ENCODE measurements around the gene XPO4.

Gene XPO4

GRCh38 chr13:20812890-20813289 lies 89.7 kb downstream of the XPO4 start:
- no peak for DNase-seq (ENCODE audit: low read depth in 1 of 2, low spot score in 1 of 2)
- Histone ChIP-seq H3K4me3 (replicated peaks; ENCODE audit: insufficient read depth, low read length) (no peak overlapping the region), H3K27ac (replicated peaks) (no peak overlapping the region), H3K27me3 (ENCODE audit: insufficient read depth, poor library complexity, severe bottlenecking) (no peaks in the 10 kb centered on the region)
- TF ChIP-seq POLR2AphosphoS5 (IDR thresholded peaks at IDR 0.05; ENCODE audit: low read depth) (no peak), REST (IDR thresholded peaks at IDR 0.05; ENCODE audit: insufficient replicate concordance, low read depth) (no peak), CTCF (IDR thresholded peaks at IDR 0.05; ENCODE audit: insufficient read depth, low read length) (no peak), GABPA (IDR thresholded peaks at IDR 0.05; ENCODE audit: low read depth) (no peak), SPI1 (IDR thresholded peaks at IDR 0.05; ENCODE audit: borderline replicate concordance, low read depth) (no peak)

GRCh38 chr13:20810808-20811207 lies 91.7 kb downstream of the XPO4 start:
- TF ChIP-seq SPI1 (IDR thresholded peaks at IDR 0.05; ENCODE audit: borderline replicate concordance, low read depth) (no peak), POLR2AphosphoS5 (IDR thresholded peaks at IDR 0.05; ENCODE audit: low read depth) (no peak), REST (IDR thresholded peaks at IDR 0.05; ENCODE audit: insufficient replicate concordance, low read depth) (no peak), CTCF (IDR thresholded peaks at IDR 0.05; ENCODE audit: insufficient read depth, low read length) (no peak), GABPA (IDR thresholded peaks at IDR 0.05; ENCODE audit: low read depth) (no peak)
- Histone ChIP-seq H3K4me3 (replicated peaks; ENCODE audit: insufficient read depth, low read length) (no peak overlapping the region), H3K27me3 (ENCODE audit: insufficient read depth, poor library complexity, severe bottlenecking) (no peaks in the 10 kb centered on the region), H3K27ac (replicated peaks) (no peak overlapping the region)
- DNase-seq (ENCODE audit: low read depth in 1 of 2, low spot score in 1 of 2): no peak

- H3K4me3 ChIP-seq (replicated peaks; ENCODE audit: insufficient read depth, low read length): no peak overlapping the region
- TF ChIP-seq POLR2AphosphoS5 (IDR thresholded peaks at IDR 0.05; ENCODE audit: low read depth) (no peak), SPI1 (IDR thresholded peaks at IDR 0.05; ENCODE audit: borderline replicate concordance, low read depth) (no peak), GABPA (IDR thresholded peaks at IDR 0.05; ENCODE audit: low read depth) (no peak), REST (IDR thresholded peaks at IDR 0.05; ENCODE audit: insufficient replicate concordance, low read depth) (no peak), CTCF (IDR thresholded peaks at IDR 0.05; ENCODE audit: insufficient read depth, low read length) (no peak)
- DNase-seq (ENCODE audit: low read depth in 1 of 2, low spot score in 1 of 2): no peak
- no peaks in the 10 kb centered on the region for H3K27me3 ChIP-seq (ENCODE audit: insufficient read depth, poor library complexity, severe bottlenecking)
- H3K27ac ChIP-seq (replicated peaks): no peak overlapping the region
Observed at GRCh38 chr13:20808874-20809273, 93.7 kb downstream of the XPO4 start.
